ENCODE measurements around the gene ACSS3. TPM values are rescaled to one million over a fixed set of nuclear protein-coding genes. Genes with fewer than 3 reads are reported as not detected.

Gene ACSS3
- polyA plus RNA-seq, 1 of the 3 experiments (the other 2 are of a cell fraction), result 0.02 TPM

DNA sequence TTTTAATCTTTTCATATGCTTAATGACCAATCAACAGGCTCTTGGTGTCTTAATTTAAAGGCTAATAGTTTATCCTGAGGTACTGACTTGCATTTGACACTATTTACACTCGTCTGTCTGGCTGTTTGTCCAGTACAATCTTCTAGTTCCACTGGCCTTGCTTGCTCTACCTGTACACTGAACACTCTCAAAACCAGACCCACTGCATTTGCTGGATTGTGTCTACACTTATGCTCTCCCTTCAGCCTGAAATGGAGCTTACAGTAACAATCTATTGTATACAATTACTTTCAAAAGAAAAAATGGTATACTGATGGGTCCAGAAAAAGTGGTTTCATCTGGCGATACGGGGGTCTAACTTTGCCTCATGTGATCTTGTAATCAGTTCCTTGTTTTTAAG is 2.3 kb upstream of the ACSS3 start:
- Histone ChIP-seq H3K9me2 (no peaks in the 10 kb centered on the region), H4K20me1 (ENCODE audit: insufficient read depth) (no peaks in the 10 kb centered on the region), H2AFZ (ENCODE audit: low read depth) (no peak overlapping the region), H3K4me1 (ENCODE audit: control insufficient read depth in 1 of 2, insufficient read depth in 2 of 2, low read depth in 1 of 2, low read length in 1 of 2) (no peaks in the 10 kb centered on the region; a peak in 1 of 4 replicates), H3K36me3 (replicated peaks in 1 of 2; ENCODE audit: control insufficient read depth in 1 of 2, insufficient read depth in 2 of 2, low read length in 1 of 2) (no peaks in the 10 kb centered on the region), H3K4me3 (ENCODE audit: low read depth in 2 of 2, low read length in 1 of 2) (no peak overlapping the region), H3K79me2 (ENCODE audit: insufficient read depth) (no peaks in the 10 kb centered on the region), H3F3A (replicated peaks; ENCODE audit: insufficient read depth) (no peaks in the 10 kb centered on the region), H3K27ac (ENCODE audit: low read depth in 2 of 2, low read length in 1 of 2) (no peak overlapping the region), H3K9ac (no peak overlapping the region), H3K27me3 (ENCODE audit: insufficient read depth) (peaks cover 40% of the 10 kb centered on the region), H3K4me2 (no peak overlapping the region), H3K9me3 (no peaks in the 10 kb centered on the region)
- no peak for DNase-seq
- ChIA-PET POLR2A (no interaction called here), CTCF (no interaction called here)
- TF ChIP-seq MXI1 (IDR thresholded peaks at IDR 0.05; ENCODE audit: low read depth, low read length), result no peak
- WGBS (ENCODE audit: low lambda C conversion rate), result 5% methylated on average over 3 of the region's 3 CpGs

DNA sequence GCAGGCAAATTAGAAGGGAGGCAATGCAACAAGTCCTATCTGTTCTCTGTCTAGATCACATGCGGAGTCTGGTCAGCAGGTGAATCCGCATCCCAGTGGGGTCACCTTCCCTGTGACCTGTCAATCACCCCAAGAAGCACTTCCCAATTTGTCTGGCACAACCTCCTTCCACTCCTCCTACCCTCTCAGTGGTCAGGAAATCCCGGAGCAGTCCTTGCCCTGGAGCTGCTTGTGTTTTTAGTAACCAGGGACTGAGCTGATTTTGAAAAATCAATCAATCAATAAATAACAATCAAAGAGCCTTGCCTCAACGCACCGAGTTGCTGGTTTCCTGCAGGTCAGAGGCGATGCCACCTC is 572 bp upstream of the ACSS3 start:
- Histone ChIP-seq H3K36me3 (replicated peaks in 1 of 2; ENCODE audit: control insufficient read depth in 1 of 2, insufficient read depth in 2 of 2, low read length in 1 of 2) (no peaks in the 10 kb centered on the region), H3K79me2 (ENCODE audit: insufficient read depth) (no peaks in the 10 kb centered on the region), H3K9me2 (no peaks in the 10 kb centered on the region), H3K4me1 (ENCODE audit: control insufficient read depth in 1 of 2, insufficient read depth in 2 of 2, low read depth in 1 of 2, low read length in 1 of 2) (no peaks in the 10 kb centered on the region; a peak in 1 of 4 replicates), H3K9ac (no peak overlapping the region), H3K9me3 (no peaks in the 10 kb centered on the region), H3K27ac (ENCODE audit: low read depth in 2 of 2, low read length in 1 of 2) (no peak overlapping the region), H3F3A (replicated peaks; ENCODE audit: insufficient read depth) (no peaks in the 10 kb centered on the region), H4K20me1 (ENCODE audit: insufficient read depth) (no peaks in the 10 kb centered on the region), H3K27me3 (ENCODE audit: insufficient read depth) (peaks cover 40% of the 10 kb centered on the region), H2AFZ (ENCODE audit: low read depth) (no peak overlapping the region), H3K4me2 (no peak overlapping the region; the same call in 1 of the 2 replicates), H3K4me3 (ENCODE audit: low read depth in 2 of 2, low read length in 1 of 2) (peak overlapping the region in 1 of 2 experiments; percentile 29; a peak in 1 of 4 replicates)
- POLR2A ChIA-PET, result no interaction called here
- no peak for TF ChIP-seq NRF1 (IDR thresholded peaks at IDR 0.05; ENCODE audit: low read depth, low read length)
- TF ChIP-seq FOXJ3 (CRISPR knock-in tag; IDR thresholded peaks at IDR 0.05), result no peak
- TF ChIP-seq, protein P1, sequence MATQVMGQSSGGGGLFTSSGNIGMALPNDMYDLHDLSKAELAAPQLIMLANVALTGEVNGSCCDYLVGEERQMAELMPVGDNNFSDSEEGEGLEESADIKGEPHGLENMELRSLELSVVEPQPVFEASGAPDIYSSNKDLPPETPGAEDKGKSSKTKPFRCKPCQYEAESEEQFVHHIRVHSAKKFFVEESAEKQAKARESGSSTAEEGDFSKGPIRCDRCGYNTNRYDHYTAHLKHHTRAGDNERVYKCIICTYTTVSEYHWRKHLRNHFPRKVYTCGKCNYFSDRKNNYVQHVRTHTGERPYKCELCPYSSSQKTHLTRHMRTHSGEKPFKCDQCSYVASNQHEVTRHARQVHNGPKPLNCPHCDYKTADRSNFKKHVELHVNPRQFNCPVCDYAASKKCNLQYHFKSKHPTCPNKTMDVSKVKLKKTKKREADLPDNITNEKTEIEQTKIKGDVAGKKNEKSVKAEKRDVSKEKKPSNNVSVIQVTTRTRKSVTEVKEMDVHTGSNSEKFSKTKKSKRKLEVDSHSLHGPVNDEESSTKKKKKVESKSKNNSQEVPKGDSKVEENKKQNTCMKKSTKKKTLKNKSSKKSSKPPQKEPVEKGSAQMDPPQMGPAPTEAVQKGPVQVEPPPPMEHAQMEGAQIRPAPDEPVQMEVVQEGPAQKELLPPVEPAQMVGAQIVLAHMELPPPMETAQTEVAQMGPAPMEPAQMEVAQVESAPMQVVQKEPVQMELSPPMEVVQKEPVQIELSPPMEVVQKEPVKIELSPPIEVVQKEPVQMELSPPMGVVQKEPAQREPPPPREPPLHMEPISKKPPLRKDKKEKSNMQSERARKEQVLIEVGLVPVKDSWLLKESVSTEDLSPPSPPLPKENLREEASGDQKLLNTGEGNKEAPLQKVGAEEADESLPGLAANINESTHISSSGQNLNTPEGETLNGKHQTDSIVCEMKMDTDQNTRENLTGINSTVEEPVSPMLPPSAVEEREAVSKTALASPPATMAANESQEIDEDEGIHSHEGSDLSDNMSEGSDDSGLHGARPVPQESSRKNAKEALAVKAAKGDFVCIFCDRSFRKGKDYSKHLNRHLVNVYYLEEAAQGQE (IDR thresholded peaks at IDR 0.05; ENCODE audit: low read depth, low read length), result no peak
- TF ChIP-seq, protein P2, sequence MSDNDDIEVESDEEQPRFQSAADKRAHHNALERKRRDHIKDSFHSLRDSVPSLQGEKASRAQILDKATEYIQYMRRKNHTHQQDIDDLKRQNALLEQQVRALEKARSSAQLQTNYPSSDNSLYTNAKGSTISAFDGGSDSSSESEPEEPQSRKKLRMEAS (IDR thresholded peaks at IDR 0.05; ENCODE audit: low read depth), result no peak
- no peak for TF ChIP-seq GABPA (IDR thresholded peaks at IDR 0.05; ENCODE audit: low read depth)
- no peak for TF ChIP-seq GATA2 (CRISPR knock-in tag; IDR thresholded peaks at IDR 0.05)
- TF ChIP-seq POLR2AphosphoS5 (IDR thresholded peaks at IDR 0.05; ENCODE audit: low read depth, low read length), result no peak
- no peak for TF ChIP-seq EZH2phosphoT487 (IDR thresholded peaks at IDR 0.05; ENCODE audit: borderline replicate concordance, low read depth)
- TF ChIP-seq CHD2 (IDR thresholded peaks at IDR 0.05; ENCODE audit: low read length, partially characterized antibody), result no peak
- TF ChIP-seq, protein P3, sequence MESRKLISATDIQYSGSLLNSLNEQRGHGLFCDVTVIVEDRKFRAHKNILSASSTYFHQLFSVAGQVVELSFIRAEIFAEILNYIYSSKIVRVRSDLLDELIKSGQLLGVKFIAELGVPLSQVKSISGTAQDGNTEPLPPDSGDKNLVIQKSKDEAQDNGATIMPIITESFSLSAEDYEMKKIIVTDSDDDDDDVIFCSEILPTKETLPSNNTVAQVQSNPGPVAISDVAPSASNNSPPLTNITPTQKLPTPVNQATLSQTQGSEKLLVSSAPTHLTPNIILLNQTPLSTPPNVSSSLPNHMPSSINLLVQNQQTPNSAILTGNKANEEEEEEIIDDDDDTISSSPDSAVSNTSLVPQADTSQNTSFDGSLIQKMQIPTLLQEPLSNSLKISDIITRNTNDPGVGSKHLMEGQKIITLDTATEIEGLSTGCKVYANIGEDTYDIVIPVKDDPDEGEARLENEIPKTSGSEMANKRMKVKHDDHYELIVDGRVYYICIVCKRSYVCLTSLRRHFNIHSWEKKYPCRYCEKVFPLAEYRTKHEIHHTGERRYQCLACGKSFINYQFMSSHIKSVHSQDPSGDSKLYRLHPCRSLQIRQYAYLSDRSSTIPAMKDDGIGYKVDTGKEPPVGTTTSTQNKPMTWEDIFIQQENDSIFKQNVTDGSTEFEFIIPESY (IDR thresholded peaks at IDR 0.05; ENCODE audit: borderline replicate concordance, low read depth), result no peak
- TF ChIP-seq SMC3 (IDR thresholded peaks at IDR 0.05; ENCODE audit: low read depth, low read length), result no peak
- TF ChIP-seq RCOR1 (IDR thresholded peaks at IDR 0.05; ENCODE audit: low read length), result no peak
- TF ChIP-seq MEF2A (IDR thresholded peaks at IDR 0.05; ENCODE audit: borderline replicate concordance, low read depth), result no peak
- TF ChIP-seq TAF1 (IDR thresholded peaks at IDR 0.05; ENCODE audit: borderline replicate concordance, low read depth, low read length), result no peak
- TF ChIP-seq, protein P4, sequence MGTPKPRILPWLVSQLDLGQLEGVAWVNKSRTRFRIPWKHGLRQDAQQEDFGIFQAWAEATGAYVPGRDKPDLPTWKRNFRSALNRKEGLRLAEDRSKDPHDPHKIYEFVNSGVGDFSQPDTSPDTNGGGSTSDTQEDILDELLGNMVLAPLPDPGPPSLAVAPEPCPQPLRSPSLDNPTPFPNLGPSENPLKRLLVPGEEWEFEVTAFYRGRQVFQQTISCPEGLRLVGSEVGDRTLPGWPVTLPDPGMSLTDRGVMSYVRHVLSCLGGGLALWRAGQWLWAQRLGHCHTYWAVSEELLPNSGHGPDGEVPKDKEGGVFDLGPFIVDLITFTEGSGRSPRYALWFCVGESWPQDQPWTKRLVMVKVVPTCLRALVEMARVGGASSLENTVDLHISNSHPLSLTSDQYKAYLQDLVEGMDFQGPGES (IDR thresholded peaks at IDR 0.05; ENCODE audit: low read depth, low read length), result no peak
- TF ChIP-seq ELF1 (IDR thresholded peaks at IDR 0.05), result no peak
- no peak for TF ChIP-seq YY1 (IDR thresholded peaks at IDR 0.05; ENCODE audit: low read depth)
- TF ChIP-seq, protein P5, sequence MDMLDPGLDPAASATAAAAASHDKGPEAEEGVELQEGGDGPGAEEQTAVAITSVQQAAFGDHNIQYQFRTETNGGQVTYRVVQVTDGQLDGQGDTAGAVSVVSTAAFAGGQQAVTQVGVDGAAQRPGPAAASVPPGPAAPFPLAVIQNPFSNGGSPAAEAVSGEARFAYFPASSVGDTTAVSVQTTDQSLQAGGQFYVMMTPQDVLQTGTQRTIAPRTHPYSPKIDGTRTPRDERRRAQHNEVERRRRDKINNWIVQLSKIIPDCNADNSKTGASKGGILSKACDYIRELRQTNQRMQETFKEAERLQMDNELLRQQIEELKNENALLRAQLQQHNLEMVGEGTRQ (IDR thresholded peaks at IDR 0.05; ENCODE audit: borderline replicate concordance, low read depth, low read length), result no peak
- TF ChIP-seq TEAD4 (IDR thresholded peaks at IDR 0.05; ENCODE audit: borderline replicate concordance, insufficient read depth), result no peak
- 10% methylated on average over 6 of the region's 6 CpGs for WGBS (ENCODE audit: low lambda C conversion rate)
- DNase-seq, result no peak
- CTCF ChIA-PET, result no interaction called here
